GM23338 (cell line): ENCODE results near the gene CIITA. TPM values are rescaled to one million over a fixed set of nuclear protein-coding genes. Genes with fewer than 3 reads are reported as not detected.
A peak's percentile ranks its signal among the peaks of the same experiment; 100 is the strongest.

Experiments
- ATAC-seq: fragments of 200-7000 bp; cut with Tn5 transposase; 3 replicates; pipeline ENCODE4 v1.9.1; 2020
- DNase-seq: peaks from one replicate; pipeline ENCODE4 v3.0.0-alpha.2; 2015; ENCODE audit warnings: low spot score
- H2AFZ ChIP-seq: fragments of 200-600 bp; sonication (generic); 2 replicates; pipeline ENCODE4 v1.8.0; 2016; ENCODE audit warnings: antibody characterized with exemption, mild to moderate bottlenecking, moderate library complexity
- H3F3A ChIP-seq: fragments of 200-600 bp; sonication (generic); replicated peaks from 2 replicates; pipeline ENCODE4 v1.8.0; 2017; ENCODE audit warnings: antibody characterized with exemption, mixed run types, low read depth
- H3K27ac ChIP-seq: fragments of 200-600 bp; sonication (generic); 2 replicates; pipeline ENCODE4 v1.6.1; 2016; ENCODE audit warnings: low read depth
- H3K27me3 ChIP-seq: fragments of 200-600 bp; sonication (generic); 2 replicates; pipeline ENCODE4 v1.8.0; 2016; ENCODE audit warnings: mild to moderate bottlenecking, mixed run types, moderate library complexity; ENCODE audit not compliant: insufficient read depth
- H3K36me3 ChIP-seq: fragments of 200-600 bp; sonication (generic); 2 replicates; pipeline ENCODE4 v1.8.0; 2016; ENCODE audit warnings: mild to moderate bottlenecking; ENCODE audit not compliant: insufficient read depth
- H3K4me1 ChIP-seq: fragments of 200-600 bp; sonication (generic); 2 replicates; pipeline ENCODE4 v1.8.0; 2016; ENCODE audit warnings: mild to moderate bottlenecking, moderate library complexity; ENCODE audit not compliant: insufficient read depth
- H3K4me2 ChIP-seq: fragments of 200-600 bp; sonication (generic); 2 replicates; pipeline ENCODE4 v1.7.1; 2017; ENCODE audit warnings: mixed run types
- H3K4me3 ChIP-seq: fragments of 200-600 bp; sonication (generic); 2 replicates; pipeline ENCODE4 v1.6.1; 2016; ENCODE audit warnings: mixed run types
- H3K79me2 ChIP-seq: fragments of 200-600 bp; sonication (generic); replicated peaks from 2 replicates; pipeline ENCODE4 v1.8.0; 2017; ENCODE audit warnings: mild to moderate bottlenecking; ENCODE audit not compliant: insufficient read depth
- H3K9me2 ChIP-seq: fragments of 200-600 bp; sonication (generic); 2 replicates; pipeline ENCODE4 v1.8.0; 2017; ENCODE audit not compliant: insufficient read depth
- H4K20me1 ChIP-seq: fragments of 200-600 bp; sonication (generic); replicated peaks from 2 replicates; pipeline ENCODE4 v1.8.0; 2017; ENCODE audit warnings: mild to moderate bottlenecking; ENCODE audit not compliant: insufficient read depth
- H3K27ac Mint-ChIP-seq: 2 replicates; pipeline ENCODE4 v1.8.0; 2020; ENCODE audit warnings: inconsistent platforms, mild to moderate bottlenecking, moderate library complexity, mixed read lengths
- H3K27me3 Mint-ChIP-seq: 3 replicates; pipeline ENCODE4 v1.8.0; 2022; ENCODE audit warnings: low read depth, mild to moderate bottlenecking, moderate library complexity, mixed read lengths, inconsistent platforms; ENCODE audit not compliant: insufficient read depth, poor library complexity
- H3K36me3 Mint-ChIP-seq: 3 replicates; pipeline ENCODE4 v1.8.0; 2021; ENCODE audit warnings: low read depth, mild to moderate bottlenecking, inconsistent platforms, moderate library complexity, mixed read lengths
- H3K4me1 Mint-ChIP-seq: 3 replicates; pipeline ENCODE4 v1.8.0; 2020; ENCODE audit warnings: mild to moderate bottlenecking, inconsistent platforms, mixed read lengths
- H3K4me3 Mint-ChIP-seq: 3 replicates; pipeline ENCODE4 v1.8.0; 2021; ENCODE audit warnings: moderate library complexity, mild to moderate bottlenecking, inconsistent platforms, mixed read lengths
- H3K9me3 Mint-ChIP-seq: 3 replicates; pipeline ENCODE4 v1.8.0; 2020; ENCODE audit warnings: moderate library complexity, mild to moderate bottlenecking, inconsistent platforms, mixed read lengths
- CREB1 ChIP-seq: fragments of 250-450 bp; sonication (Bioruptor Pico); IDR thresholded peaks from 2 replicates; pipeline ENCODE4 v1.5.0; 2020; ENCODE audit warnings: low read depth, mild to moderate bottlenecking, moderate library complexity
- ETS1 ChIP-seq: IDR thresholded peaks from 2 replicates; pipeline ENCODE4 v1.6.1; 2016; ENCODE audit warnings: antibody characterized with exemption
- EZH2 ChIP-seq: fragments of 200-600 bp; sonication (generic); IDR thresholded peaks from one replicate; pipeline ENCODE4 v1.8.0; 2017; ENCODE audit warnings: antibody characterized with exemption, mild to moderate bottlenecking, low read depth; ENCODE audit not compliant: unreplicated experiment
- POLR2AphosphoS5 ChIP-seq: IDR thresholded peaks from 2 replicates; pipeline ENCODE4 v1.6.1; 2016; ENCODE audit warnings: antibody characterized with exemption, low read depth
- REST ChIP-seq: IDR thresholded peaks from one replicate; pipeline ENCODE4 v1.6.1; 2018; ENCODE audit warnings: antibody characterized with exemption; ENCODE audit not compliant: unreplicated experiment
- STAT1 ChIP-seq: IDR thresholded peaks from one replicate; pipeline ENCODE4 v1.6.1; 2016; ENCODE audit warnings: antibody characterized with exemption; ENCODE audit not compliant: unreplicated experiment
- ZNF114 ChIP-seq: fragments of 250-450 bp; sonication (Bioruptor Pico); IDR thresholded peaks from 2 replicates; pipeline ENCODE4 v1.5.0; 2020; ENCODE audit warnings: mild to moderate bottlenecking, moderate library complexity
- polyA plus RNA-seq: library from polyadenylated mRNA; unstranded; fragments of >200 nt; fragmentation: Nextera tagmentation; extraction: Ambion mirVana; gene quantifications from 2 replicates; pipeline ENCODE4 v1.2.1, GENCODE V29; 2016
- total RNA-seq: library from RNA; depleted of rRNA; stranded (reverse); fragments of >200 nt; shearing (Covaris generic); gene quantifications from 2 replicates; pipeline ENCODE4 v1.2.3, GENCODE V29; 2014
- TF ChIP-seq, protein P1 (sequence below), 2 experiments: fragments of 200-600 bp in 1 of 2; sonication (generic) in 1 of 2; conservative IDR thresholded peaks; 2 replicates each; pipeline versions ENCODE4 v1.5.1 to v1.6.1; 2016 to 2017; ENCODE audit warnings: antibody characterized with exemption in 2 of 2, low read depth in 2 of 2, mild to moderate bottlenecking in 2 of 2, moderate library complexity in 1 of 2

CIITA gene
- total and polyA plus RNA-seq, 2 experiments from 2014 or later: 0.10 to 0.57 TPM

- Histone ChIP-seq H3K27me3 (no peaks in the 10 kb centered on the region), H3K9me2 (no peaks in the 10 kb centered on the region), H4K20me1 (no peaks in the 10 kb centered on the region), H2AFZ (no peak overlapping the region; the same call in 1 of the 2 replicates), H3K79me2 (no peaks in the 10 kb centered on the region), H3K4me3 (no peak overlapping the region), H3K4me2 (no peak overlapping the region), H3F3A (no peaks in the 10 kb centered on the region), H3K4me1 (no peaks in the 10 kb centered on the region), H3K36me3 (no peaks in the 10 kb centered on the region), H3K27ac (no peak overlapping the region)
- Mint-ChIP-seq H3K36me3 (no peaks in the 10 kb centered on the region; the same call in 2 of the 3 replicates), H3K9me3 (no peaks in the 10 kb centered on the region; the same call in 2 of the 3 replicates), H3K27ac (no peak overlapping the region), H3K4me3 (no peak overlapping the region), H3K4me1 (no peaks in the 10 kb centered on the region; the same call in 2 of the 3 replicates), H3K27me3 (no peaks in the 10 kb centered on the region)
- peak; percentile 55; the same call in 2 of the 3 replicates for ATAC-seq
- DNase-seq: peak; percentile 27
- no peak for TF ChIP-seq CREB1 (CRISPR knock-in tag)
These were observed 30.1 kb downstream of the CIITA start for GRCh38 chr16:10906914-10907756.

DNA sequence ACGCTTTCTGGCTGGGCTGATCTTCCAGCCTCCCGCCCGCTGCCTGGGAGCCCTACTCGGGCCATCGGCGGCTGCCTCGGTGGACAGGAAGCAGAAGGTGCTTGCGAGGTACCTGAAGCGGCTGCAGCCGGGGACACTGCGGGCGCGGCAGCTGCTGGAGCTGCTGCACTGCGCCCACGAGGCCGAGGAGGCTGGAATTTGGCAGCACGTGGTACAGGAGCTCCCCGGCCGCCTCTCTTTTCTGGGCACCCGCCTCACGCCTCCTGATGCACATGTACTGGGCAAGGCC lies 30.7 kb downstream of the CIITA start:
- Histone ChIP-seq H3K27me3 (no peaks in the 10 kb centered on the region), H3K36me3 (no peaks in the 10 kb centered on the region), H3F3A (no peaks in the 10 kb centered on the region), H3K4me1 (no peaks in the 10 kb centered on the region), H3K79me2 (no peaks in the 10 kb centered on the region), H3K9me2 (no peaks in the 10 kb centered on the region), H3K27ac (no peak overlapping the region), H3K4me2 (no peak overlapping the region), H3K4me3 (no peak overlapping the region), H2AFZ (no peak overlapping the region), H4K20me1 (no peaks in the 10 kb centered on the region)
- Mint-ChIP-seq H3K4me1 (no peaks in the 10 kb centered on the region; the same call in 2 of the 3 replicates), H3K4me3 (no peak overlapping the region), H3K27ac (no peak overlapping the region), H3K9me3 (no peaks in the 10 kb centered on the region; the same call in 2 of the 3 replicates), H3K27me3 (no peaks in the 10 kb centered on the region), H3K36me3 (no peaks in the 10 kb centered on the region; the same call in 2 of the 3 replicates)
- ATAC-seq: no peak; the same call in 2 of the 3 replicates
- DNase-seq: no peak
- TF ChIP-seq ZNF114 (CRISPR knock-in tag) (no peak), REST (no peak), POLR2AphosphoS5 (no peak), STAT1 (no peak), CREB1 (CRISPR knock-in tag) (no peak), ETS1 (no peak), EZH2 (no peak)
- TF ChIP-seq, protein P1, sequence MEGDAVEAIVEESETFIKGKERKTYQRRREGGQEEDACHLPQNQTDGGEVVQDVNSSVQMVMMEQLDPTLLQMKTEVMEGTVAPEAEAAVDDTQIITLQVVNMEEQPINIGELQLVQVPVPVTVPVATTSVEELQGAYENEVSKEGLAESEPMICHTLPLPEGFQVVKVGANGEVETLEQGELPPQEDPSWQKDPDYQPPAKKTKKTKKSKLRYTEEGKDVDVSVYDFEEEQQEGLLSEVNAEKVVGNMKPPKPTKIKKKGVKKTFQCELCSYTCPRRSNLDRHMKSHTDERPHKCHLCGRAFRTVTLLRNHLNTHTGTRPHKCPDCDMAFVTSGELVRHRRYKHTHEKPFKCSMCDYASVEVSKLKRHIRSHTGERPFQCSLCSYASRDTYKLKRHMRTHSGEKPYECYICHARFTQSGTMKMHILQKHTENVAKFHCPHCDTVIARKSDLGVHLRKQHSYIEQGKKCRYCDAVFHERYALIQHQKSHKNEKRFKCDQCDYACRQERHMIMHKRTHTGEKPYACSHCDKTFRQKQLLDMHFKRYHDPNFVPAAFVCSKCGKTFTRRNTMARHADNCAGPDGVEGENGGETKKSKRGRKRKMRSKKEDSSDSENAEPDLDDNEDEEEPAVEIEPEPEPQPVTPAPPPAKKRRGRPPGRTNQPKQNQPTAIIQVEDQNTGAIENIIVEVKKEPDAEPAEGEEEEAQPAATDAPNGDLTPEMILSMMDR (conservative IDR thresholded peaks at IDR 0.05; ENCODE audit: low read depth in 2 of 2): no peak
